SK-N-SH (cell line): ENCODE data around the gene LBHD1.

Experiments used
- EZH2phosphoT487 ChIP-seq: fragments of 200-600 bp; sonication (generic); IDR thresholded peaks from 2 replicates; pipeline ENCODE4 v1.6.1; 2017; ENCODE audit warnings: low read depth, mixed run types, mild to moderate bottlenecking, antibody characterized with exemption, moderate library complexity, borderline replicate concordance
- FOXJ3 ChIP-seq: sonication (generic); formaldehyde crosslinking; IDR thresholded peaks from 2 replicates; pipeline ENCODE4 v1.5.1; 2020; ENCODE audit warnings: mild to moderate bottlenecking, missing genetic modification reagents
- JUND ChIP-seq: IDR thresholded peaks from 2 replicates; pipeline ENCODE4 v1.4.0; 2012
- NRF1 ChIP-seq: IDR thresholded peaks from 2 replicates; pipeline ENCODE4 v1.6.1; 2012; ENCODE audit warnings: low read depth, mild to moderate bottlenecking, low read length
- POLR2AphosphoS5 ChIP-seq: IDR thresholded peaks from 2 replicates; pipeline ENCODE4 v1.6.1; 2012; ENCODE audit warnings: low read depth, low read length
- RCOR1 ChIP-seq: fragments of 150-350 bp; IDR thresholded peaks from 2 replicates; pipeline ENCODE4 v1.6.1; 2017; ENCODE audit warnings: antibody characterized with exemption, low read length
- SMC3 ChIP-seq: IDR thresholded peaks from 2 replicates; pipeline ENCODE4 v1.6.1; 2012; ENCODE audit warnings: low read depth, low read length, improper control_type of control experiment
- TAF1 ChIP-seq: IDR thresholded peaks from 2 replicates; pipeline ENCODE4 v1.6.1; 2012; ENCODE audit warnings: low read depth, mild to moderate bottlenecking, low read length, moderate library complexity, borderline replicate concordance
- TF ChIP-seq, protein P1 (sequence below): fragments of 200-600 bp; sonication (generic); IDR thresholded peaks from 2 replicates; pipeline ENCODE4 v1.6.1; 2017; ENCODE audit warnings: antibody characterized with exemption, mild to moderate bottlenecking, moderate library complexity
- TF ChIP-seq, protein P2 (sequence below): IDR thresholded peaks from 2 replicates; pipeline ENCODE4 v1.6.1; 2012; ENCODE audit warnings: mild to moderate bottlenecking, low read depth, low read length, moderate library complexity
- TF ChIP-seq, protein P3 (sequence below): fragments of 150-350 bp; IDR thresholded peaks from 2 replicates; pipeline ENCODE4 v1.6.1; 2017; ENCODE audit warnings: antibody characterized with exemption, low read length, low read depth, borderline replicate concordance

GRCh38 chr11:62622476-62623089, 49.5 kb downstream of the LBHD1 start:
- TF ChIP-seq, protein P1, sequence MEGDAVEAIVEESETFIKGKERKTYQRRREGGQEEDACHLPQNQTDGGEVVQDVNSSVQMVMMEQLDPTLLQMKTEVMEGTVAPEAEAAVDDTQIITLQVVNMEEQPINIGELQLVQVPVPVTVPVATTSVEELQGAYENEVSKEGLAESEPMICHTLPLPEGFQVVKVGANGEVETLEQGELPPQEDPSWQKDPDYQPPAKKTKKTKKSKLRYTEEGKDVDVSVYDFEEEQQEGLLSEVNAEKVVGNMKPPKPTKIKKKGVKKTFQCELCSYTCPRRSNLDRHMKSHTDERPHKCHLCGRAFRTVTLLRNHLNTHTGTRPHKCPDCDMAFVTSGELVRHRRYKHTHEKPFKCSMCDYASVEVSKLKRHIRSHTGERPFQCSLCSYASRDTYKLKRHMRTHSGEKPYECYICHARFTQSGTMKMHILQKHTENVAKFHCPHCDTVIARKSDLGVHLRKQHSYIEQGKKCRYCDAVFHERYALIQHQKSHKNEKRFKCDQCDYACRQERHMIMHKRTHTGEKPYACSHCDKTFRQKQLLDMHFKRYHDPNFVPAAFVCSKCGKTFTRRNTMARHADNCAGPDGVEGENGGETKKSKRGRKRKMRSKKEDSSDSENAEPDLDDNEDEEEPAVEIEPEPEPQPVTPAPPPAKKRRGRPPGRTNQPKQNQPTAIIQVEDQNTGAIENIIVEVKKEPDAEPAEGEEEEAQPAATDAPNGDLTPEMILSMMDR = no peak
- TF ChIP-seq, protein P2, sequence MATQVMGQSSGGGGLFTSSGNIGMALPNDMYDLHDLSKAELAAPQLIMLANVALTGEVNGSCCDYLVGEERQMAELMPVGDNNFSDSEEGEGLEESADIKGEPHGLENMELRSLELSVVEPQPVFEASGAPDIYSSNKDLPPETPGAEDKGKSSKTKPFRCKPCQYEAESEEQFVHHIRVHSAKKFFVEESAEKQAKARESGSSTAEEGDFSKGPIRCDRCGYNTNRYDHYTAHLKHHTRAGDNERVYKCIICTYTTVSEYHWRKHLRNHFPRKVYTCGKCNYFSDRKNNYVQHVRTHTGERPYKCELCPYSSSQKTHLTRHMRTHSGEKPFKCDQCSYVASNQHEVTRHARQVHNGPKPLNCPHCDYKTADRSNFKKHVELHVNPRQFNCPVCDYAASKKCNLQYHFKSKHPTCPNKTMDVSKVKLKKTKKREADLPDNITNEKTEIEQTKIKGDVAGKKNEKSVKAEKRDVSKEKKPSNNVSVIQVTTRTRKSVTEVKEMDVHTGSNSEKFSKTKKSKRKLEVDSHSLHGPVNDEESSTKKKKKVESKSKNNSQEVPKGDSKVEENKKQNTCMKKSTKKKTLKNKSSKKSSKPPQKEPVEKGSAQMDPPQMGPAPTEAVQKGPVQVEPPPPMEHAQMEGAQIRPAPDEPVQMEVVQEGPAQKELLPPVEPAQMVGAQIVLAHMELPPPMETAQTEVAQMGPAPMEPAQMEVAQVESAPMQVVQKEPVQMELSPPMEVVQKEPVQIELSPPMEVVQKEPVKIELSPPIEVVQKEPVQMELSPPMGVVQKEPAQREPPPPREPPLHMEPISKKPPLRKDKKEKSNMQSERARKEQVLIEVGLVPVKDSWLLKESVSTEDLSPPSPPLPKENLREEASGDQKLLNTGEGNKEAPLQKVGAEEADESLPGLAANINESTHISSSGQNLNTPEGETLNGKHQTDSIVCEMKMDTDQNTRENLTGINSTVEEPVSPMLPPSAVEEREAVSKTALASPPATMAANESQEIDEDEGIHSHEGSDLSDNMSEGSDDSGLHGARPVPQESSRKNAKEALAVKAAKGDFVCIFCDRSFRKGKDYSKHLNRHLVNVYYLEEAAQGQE = no peak
- TF ChIP-seq POLR2AphosphoS5 (no peak), EZH2phosphoT487 (no peak), TAF1 (no peak), NRF1 (no peak), RCOR1 (no peak), JUND (no peak), FOXJ3 (CRISPR knock-in tag) (no peak), SMC3 (no peak)
- TF ChIP-seq, protein P3, sequence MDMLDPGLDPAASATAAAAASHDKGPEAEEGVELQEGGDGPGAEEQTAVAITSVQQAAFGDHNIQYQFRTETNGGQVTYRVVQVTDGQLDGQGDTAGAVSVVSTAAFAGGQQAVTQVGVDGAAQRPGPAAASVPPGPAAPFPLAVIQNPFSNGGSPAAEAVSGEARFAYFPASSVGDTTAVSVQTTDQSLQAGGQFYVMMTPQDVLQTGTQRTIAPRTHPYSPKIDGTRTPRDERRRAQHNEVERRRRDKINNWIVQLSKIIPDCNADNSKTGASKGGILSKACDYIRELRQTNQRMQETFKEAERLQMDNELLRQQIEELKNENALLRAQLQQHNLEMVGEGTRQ = no peak
